ENCODE results near the gene LRMDA. TPM values are rescaled to one million over a fixed set of nuclear protein-coding genes. Genes with fewer than 3 reads are reported as not detected.

Gene LRMDA
- total and polyA plus RNA-seq, 2 of the 13 experiments (the other 11 are each of a cell fraction or from before 2014, with no cell fraction given), result 13.4 to 22.0 TPM

- TF ChIP-seq ZBTB3 (CRISPR knock-in tag; IDR thresholded peaks at IDR 0.05; ENCODE audit: borderline replicate concordance, low read depth) (no peak), PAWR (CRISPR knock-in tag; IDR thresholded peaks at IDR 0.05; ENCODE audit: borderline replicate concordance) (no peak), ZNF713 (CRISPR knock-in tag; IDR thresholded peaks at IDR 0.05) (peak; percentile 38; the same call in 1 of the 2 replicates), ETV5 (CRISPR knock-in tag; IDR thresholded peaks at IDR 0.05; ENCODE audit: borderline replicate concordance) (peak; percentile 87; the same call in 1 of the 2 replicates), ZNF329 (CRISPR knock-in tag; IDR thresholded peaks at IDR 0.05; ENCODE audit: low read depth) (no peak), ELF3 (CRISPR knock-in tag; IDR thresholded peaks at IDR 0.05) (peak; percentile 24; the same call in 1 of the 2 replicates), AGO1 (IDR thresholded peaks at IDR 0.05; ENCODE audit: low read depth, low read length, poor library complexity, severe bottlenecking) (no peak), U2AF2 (IDR thresholded peaks at IDR 0.05; ENCODE audit: low read depth, low read length) (no peak), ZMYM3 (CRISPR knock-in tag; IDR thresholded peaks at IDR 0.05) (peak; percentile 63; the same call in 1 of the 2 replicates), FOXJ3 (CRISPR knock-in tag; IDR thresholded peaks at IDR 0.05; ENCODE audit: borderline replicate concordance) (0 out of 2 replicates have a peak, but pooled peaks have one; percentile 47), GATA4 (IDR thresholded peaks at IDR 0.05; ENCODE audit: borderline replicate concordance, low read depth) (peak; percentile 47; the same call in 1 of the 2 replicates), PAXIP1 (CRISPR knock-in tag; conservative IDR thresholded peaks at IDR 0.05) (peak; percentile 88)
- TF ChIP-seq, protein P1, sequence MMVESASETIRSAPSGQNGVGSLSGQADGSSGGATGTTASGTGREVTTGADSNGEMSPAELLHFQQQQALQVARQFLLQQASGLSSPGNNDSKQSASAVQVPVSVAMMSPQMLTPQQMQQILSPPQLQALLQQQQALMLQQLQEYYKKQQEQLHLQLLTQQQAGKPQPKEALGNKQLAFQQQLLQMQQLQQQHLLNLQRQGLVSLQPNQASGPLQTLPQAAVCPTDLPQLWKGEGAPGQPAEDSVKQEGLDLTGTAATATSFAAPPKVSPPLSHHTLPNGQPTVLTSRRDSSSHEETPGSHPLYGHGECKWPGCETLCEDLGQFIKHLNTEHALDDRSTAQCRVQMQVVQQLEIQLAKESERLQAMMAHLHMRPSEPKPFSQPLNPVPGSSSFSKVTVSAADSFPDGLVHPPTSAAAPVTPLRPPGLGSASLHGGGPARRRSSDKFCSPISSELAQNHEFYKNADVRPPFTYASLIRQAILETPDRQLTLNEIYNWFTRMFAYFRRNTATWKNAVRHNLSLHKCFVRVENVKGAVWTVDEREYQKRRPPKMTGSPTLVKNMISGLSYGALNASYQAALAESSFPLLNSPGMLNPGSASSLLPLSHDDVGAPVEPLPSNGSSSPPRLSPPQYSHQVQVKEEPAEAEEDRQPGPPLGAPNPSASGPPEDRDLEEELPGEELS (CRISPR knock-in tag; IDR thresholded peaks at IDR 0.05), result peak; percentile 66
- TF ChIP-seq, protein P2, sequence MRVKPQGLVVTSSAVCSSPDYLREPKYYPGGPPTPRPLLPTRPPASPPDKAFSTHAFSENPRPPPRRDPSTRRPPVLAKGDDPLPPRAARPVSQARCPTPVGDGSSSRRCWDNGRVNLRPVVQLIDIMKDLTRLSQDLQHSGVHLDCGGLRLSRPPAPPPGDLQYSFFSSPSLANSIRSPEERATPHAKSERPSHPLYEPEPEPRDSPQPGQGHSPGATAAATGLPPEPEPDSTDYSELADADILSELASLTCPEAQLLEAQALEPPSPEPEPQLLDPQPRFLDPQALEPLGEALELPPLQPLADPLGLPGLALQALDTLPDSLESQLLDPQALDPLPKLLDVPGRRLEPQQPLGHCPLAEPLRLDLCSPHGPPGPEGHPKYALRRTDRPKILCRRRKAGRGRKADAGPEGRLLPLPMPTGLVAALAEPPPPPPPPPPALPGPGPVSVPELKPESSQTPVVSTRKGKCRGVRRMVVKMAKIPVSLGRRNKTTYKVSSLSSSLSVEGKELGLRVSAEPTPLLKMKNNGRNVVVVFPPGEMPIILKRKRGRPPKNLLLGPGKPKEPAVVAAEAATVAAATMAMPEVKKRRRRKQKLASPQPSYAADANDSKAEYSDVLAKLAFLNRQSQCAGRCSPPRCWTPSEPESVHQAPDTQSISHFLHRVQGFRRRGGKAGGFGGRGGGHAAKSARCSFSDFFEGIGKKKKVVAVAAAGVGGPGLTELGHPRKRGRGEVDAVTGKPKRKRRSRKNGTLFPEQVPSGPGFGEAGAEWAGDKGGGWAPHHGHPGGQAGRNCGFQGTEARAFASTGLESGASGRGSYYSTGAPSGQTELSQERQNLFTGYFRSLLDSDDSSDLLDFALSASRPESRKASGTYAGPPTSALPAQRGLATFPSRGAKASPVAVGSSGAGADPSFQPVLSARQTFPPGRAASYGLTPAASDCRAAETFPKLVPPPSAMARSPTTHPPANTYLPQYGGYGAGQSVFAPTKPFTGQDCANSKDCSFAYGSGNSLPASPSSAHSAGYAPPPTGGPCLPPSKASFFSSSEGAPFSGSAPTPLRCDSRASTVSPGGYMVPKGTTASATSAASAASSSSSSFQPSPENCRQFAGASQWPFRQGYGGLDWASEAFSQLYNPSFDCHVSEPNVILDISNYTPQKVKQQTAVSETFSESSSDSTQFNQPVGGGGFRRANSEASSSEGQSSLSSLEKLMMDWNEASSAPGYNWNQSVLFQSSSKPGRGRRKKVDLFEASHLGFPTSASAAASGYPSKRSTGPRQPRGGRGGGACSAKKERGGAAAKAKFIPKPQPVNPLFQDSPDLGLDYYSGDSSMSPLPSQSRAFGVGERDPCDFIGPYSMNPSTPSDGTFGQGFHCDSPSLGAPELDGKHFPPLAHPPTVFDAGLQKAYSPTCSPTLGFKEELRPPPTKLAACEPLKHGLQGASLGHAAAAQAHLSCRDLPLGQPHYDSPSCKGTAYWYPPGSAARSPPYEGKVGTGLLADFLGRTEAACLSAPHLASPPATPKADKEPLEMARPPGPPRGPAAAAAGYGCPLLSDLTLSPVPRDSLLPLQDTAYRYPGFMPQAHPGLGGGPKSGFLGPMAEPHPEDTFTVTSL (CRISPR knock-in tag; IDR thresholded peaks at IDR 0.05; ENCODE audit: borderline replicate concordance), result peak; percentile 70; the same call in 1 of the 2 replicates
Measured at GRCh38 chr10:75962395-75963061, 531.1 kb downstream of the LRMDA start (continued).

Data from HepG2 (cell line).